Kidney epithelial cell (primary cell): Measurements from ENCODE around the gene SPNS3. TPM values are rescaled to one million over a fixed set of nuclear protein-coding genes. Genes with fewer than 3 reads are reported as not detected.

Experiments used
- DNase-seq: peaks from one replicate; pipeline ENCODE4 v3.0.0-alpha.2; 2010; ENCODE audit warnings: low read depth
- H3K27me3 ChIP-seq: 2 replicates; pipeline ENCODE4 v1.6.0; 2011; ENCODE audit warnings: low read length; ENCODE audit not compliant: control insufficient read depth, insufficient read depth
- H3K36me3 ChIP-seq: 2 replicates; pipeline ENCODE4 v1.5.1; 2011; ENCODE audit warnings: low read length; ENCODE audit not compliant: control insufficient read depth, insufficient read depth
- H3K4me3 ChIP-seq: 2 replicates; pipeline ENCODE4 v1.5.1; 2011; ENCODE audit warnings: low read depth, mild to moderate bottlenecking, control low read depth, low read length
- total RNA-seq: library from RNA; depleted of rRNA; stranded (reverse); fragments of >200 nt; gene quantifications from 2 replicates; pipeline ENCODE4 v1.2.3, GENCODE V29; 2015
- TF ChIP-seq, protein P1 (sequence below): IDR thresholded peaks from 2 replicates; pipeline ENCODE4 v1.5.1; 2011; ENCODE audit warnings: mild to moderate bottlenecking, moderate library complexity, low read length, control low read depth, inconsistent platforms; ENCODE audit not compliant: insufficient read depth, poor library complexity, severe bottlenecking

The SPNS3 gene
- total RNA-seq, 1 donor from 2014 or later: 0.58 TPM

GRCh38 chr17:4500191-4500571 lies 66.4 kb downstream of the SPNS3 start:
- H3K4me3 ChIP-seq: peak overlapping the region; percentile 96
- TF ChIP-seq, protein P1, sequence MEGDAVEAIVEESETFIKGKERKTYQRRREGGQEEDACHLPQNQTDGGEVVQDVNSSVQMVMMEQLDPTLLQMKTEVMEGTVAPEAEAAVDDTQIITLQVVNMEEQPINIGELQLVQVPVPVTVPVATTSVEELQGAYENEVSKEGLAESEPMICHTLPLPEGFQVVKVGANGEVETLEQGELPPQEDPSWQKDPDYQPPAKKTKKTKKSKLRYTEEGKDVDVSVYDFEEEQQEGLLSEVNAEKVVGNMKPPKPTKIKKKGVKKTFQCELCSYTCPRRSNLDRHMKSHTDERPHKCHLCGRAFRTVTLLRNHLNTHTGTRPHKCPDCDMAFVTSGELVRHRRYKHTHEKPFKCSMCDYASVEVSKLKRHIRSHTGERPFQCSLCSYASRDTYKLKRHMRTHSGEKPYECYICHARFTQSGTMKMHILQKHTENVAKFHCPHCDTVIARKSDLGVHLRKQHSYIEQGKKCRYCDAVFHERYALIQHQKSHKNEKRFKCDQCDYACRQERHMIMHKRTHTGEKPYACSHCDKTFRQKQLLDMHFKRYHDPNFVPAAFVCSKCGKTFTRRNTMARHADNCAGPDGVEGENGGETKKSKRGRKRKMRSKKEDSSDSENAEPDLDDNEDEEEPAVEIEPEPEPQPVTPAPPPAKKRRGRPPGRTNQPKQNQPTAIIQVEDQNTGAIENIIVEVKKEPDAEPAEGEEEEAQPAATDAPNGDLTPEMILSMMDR: peak; percentile 25
- H3K36me3 ChIP-seq: no peaks in the 10 kb centered on the region
- no peaks in the 10 kb centered on the region for H3K27me3 ChIP-seq
- no peak for DNase-seq

DNA sequence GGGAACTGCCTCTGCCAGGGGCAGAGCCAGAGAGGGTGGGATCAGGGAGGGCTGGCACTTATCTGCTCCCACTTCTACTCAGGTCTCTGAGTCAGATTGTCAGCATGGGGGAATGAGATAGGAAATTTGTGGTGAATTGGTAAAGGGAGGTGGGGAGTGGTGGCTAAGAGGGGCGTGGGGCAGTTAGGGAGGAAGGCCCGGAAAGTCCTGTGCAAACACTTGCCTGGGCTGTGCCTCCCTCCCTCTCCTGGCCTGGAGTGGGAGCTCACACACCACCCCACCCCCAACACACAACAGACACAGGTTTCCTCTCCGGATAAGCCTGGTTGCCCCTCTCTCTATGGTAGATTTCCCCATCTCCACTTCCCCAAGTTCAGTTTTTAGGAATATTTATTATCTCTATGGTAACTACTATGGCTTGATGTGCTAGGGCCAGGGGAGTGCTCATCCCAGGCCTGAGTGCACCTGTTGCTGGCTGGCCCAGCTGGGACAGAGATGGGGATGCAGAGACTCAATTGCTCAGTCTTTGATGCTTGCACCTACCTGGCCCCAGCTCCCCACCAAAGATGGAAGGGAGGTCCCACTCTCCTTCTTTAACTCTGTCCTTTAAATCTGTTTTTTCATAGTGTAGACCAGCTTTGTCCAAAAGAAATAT lies 67.7 kb downstream of the SPNS3 start:
- no peak for DNase-seq
- Histone ChIP-seq H3K36me3 (peaks cover 1% of the 10 kb centered on the region), H3K27me3 (no peaks in the 10 kb centered on the region), H3K4me3 (peak overlapping the region; percentile 96)
- TF ChIP-seq, protein P1: peak; percentile 24

- TF ChIP-seq, protein P1: no peak
- Histone ChIP-seq H3K27me3 (no peaks in the 10 kb centered on the region), H3K4me3 (no peak overlapping the region), H3K36me3 (peaks cover 1% of the 10 kb centered on the region)
- no peak for DNase-seq
Observed at GRCh38 chr17:4502466-4503154, 68.9 kb downstream of the SPNS3 start.

GRCh38 chr17:4503283-4504025 lies 69.7 kb downstream of the SPNS3 start:
- no peak overlapping the region for H3K4me3 ChIP-seq
- DNase-seq: no peak
- no peaks in the 10 kb centered on the region for H3K27me3 ChIP-seq
- H3K36me3 ChIP-seq: peaks cover 1% of the 10 kb centered on the region
- TF ChIP-seq, protein P1: no peak

DNA sequence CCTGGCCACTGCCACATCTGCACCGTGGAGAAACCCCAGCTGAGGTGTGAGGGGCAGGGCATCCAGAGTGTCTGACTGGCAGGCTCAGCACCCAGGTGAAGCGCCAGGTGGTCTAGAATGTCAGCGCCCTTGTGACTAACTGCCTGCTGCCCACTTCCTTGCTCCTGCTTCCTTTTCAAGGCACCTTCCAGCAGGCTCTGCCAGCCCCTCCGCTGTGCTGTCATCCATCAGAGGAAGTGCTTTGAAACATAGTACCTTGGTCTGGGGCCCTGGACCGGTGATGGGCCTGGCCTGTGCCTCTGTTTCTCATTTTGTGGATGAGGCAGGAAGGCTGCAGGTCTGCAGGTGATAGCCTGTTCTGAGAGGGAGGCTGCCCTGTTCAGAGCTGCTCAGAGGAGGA lies 70.4 kb downstream of the SPNS3 start:
- Histone ChIP-seq H3K36me3 (peaks cover 1% of the 10 kb centered on the region), H3K27me3 (no peaks in the 10 kb centered on the region), H3K4me3 (no peak overlapping the region)
- TF ChIP-seq, protein P1: no peak
- DNase-seq: no peak
